ENCODE data around the gene SUV39H2.
"Not testable (repeated sequence)": the region's sequence is repeated elsewhere in the genome, so short reads cannot be mapped to it uniquely, and the experiment has no call there.

Gene SUV39H2

GRCh38 chr10:14926061-14926470 is 47.4 kb downstream of the SUV39H2 start:
- H3K4me3 ChIP-seq (ENCODE audit: low read length) = no peak overlapping the region; the same call in 1 of the 2 replicates
- H3K79me2 ChIP-seq (ENCODE audit: low read length) = no peaks in the 10 kb centered on the region
- H3K36me3 ChIP-seq (replicated peaks; ENCODE audit: low read depth, low read length) = peaks cover 38% of the 10 kb centered on the region
- H3K4me1 ChIP-seq (ENCODE audit: low read length) = peaks cover 24% of the 10 kb centered on the region
- no peaks in the 10 kb centered on the region for H3K27me3 ChIP-seq (ENCODE audit: low read depth, low read length)
- TF ChIP-seq, protein P1, sequence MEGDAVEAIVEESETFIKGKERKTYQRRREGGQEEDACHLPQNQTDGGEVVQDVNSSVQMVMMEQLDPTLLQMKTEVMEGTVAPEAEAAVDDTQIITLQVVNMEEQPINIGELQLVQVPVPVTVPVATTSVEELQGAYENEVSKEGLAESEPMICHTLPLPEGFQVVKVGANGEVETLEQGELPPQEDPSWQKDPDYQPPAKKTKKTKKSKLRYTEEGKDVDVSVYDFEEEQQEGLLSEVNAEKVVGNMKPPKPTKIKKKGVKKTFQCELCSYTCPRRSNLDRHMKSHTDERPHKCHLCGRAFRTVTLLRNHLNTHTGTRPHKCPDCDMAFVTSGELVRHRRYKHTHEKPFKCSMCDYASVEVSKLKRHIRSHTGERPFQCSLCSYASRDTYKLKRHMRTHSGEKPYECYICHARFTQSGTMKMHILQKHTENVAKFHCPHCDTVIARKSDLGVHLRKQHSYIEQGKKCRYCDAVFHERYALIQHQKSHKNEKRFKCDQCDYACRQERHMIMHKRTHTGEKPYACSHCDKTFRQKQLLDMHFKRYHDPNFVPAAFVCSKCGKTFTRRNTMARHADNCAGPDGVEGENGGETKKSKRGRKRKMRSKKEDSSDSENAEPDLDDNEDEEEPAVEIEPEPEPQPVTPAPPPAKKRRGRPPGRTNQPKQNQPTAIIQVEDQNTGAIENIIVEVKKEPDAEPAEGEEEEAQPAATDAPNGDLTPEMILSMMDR (IDR thresholded peaks at IDR 0.05; ENCODE audit: low read depth, low read length) = no peak
- TF ChIP-seq EZH2phosphoT487 (IDR thresholded peaks at IDR 0.05; ENCODE audit: low read depth) = no peak
- no peak overlapping the region for H2AFZ ChIP-seq (ENCODE audit: low read depth, low read length)
- H3K9ac ChIP-seq (ENCODE audit: low read length) = no peak overlapping the region
- 0 out of 2 replicates have a peak, but pooled peaks cover 3% of the 10 kb centered on the region for H4K20me1 ChIP-seq (ENCODE audit: insufficient read depth, low read length)
- peak overlapping the region; percentile 79 for H3K4me2 ChIP-seq (ENCODE audit: low read length)
- H3K9me3 ChIP-seq (ENCODE audit: insufficient read depth, low read length) = no peaks in the 10 kb centered on the region
- peak overlapping the region; percentile 83 for H3K27ac ChIP-seq (ENCODE audit: low read length)

GRCh38 chr10:14926722-14927416 is 48.2 kb downstream of the SUV39H2 start:
- peaks cover 35% of the 10 kb centered on the region for H3K36me3 ChIP-seq (replicated peaks; ENCODE audit: low read depth, low read length)
- peak overlapping the region; percentile 60 for H3K4me3 ChIP-seq (ENCODE audit: low read length)
- no peaks in the 10 kb centered on the region for H3K9me3 ChIP-seq (ENCODE audit: insufficient read depth, low read length)
- peak overlapping the region; percentile 4; the same call in 1 of the 2 replicates for H3K9ac ChIP-seq (ENCODE audit: low read length)
- 0 out of 2 replicates have a peak, but pooled peaks cover 3% of the 10 kb centered on the region for H4K20me1 ChIP-seq (ENCODE audit: insufficient read depth, low read length)
- peaks cover 24% of the 10 kb centered on the region for H3K4me1 ChIP-seq (ENCODE audit: low read length)
- H3K27me3 ChIP-seq (ENCODE audit: low read depth, low read length) = no peaks in the 10 kb centered on the region
- no peak overlapping the region for H2AFZ ChIP-seq (ENCODE audit: low read depth, low read length)
- H3K79me2 ChIP-seq (ENCODE audit: low read length) = no peaks in the 10 kb centered on the region
- H3K4me2 ChIP-seq (ENCODE audit: low read length) = peak overlapping the region; percentile 79
- peak overlapping the region; percentile 83 for H3K27ac ChIP-seq (ENCODE audit: low read length)
- TF ChIP-seq, protein P1 (IDR thresholded peaks at IDR 0.05; ENCODE audit: low read depth, low read length) = no peak
- no peak for TF ChIP-seq EZH2phosphoT487 (IDR thresholded peaks at IDR 0.05; ENCODE audit: low read depth)

DNA sequence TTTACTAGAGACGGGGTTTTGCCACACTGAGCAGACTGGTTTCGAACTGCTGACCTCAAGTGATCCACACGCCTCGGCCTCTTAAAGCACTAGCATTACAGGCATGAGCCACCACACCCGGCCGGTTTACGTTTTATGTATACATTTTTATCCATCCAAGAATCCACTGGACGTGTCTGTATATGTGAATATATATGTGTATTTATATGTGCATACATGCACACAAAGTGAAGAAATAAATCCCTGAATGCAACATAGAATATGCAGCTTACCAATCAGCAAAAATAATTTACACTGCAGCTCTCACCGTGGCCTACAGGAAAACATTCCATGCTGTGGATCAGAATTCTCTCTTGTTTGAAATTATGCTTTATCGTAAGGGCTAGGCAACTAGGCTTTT is 51.9 kb downstream of the SUV39H2 start:
- Histone ChIP-seq H3K9me3 (ENCODE audit: insufficient read depth, low read length) (no peaks in the 10 kb centered on the region), H3K4me1 (ENCODE audit: low read length) (peaks cover 22% of the 10 kb centered on the region), H3K9ac (ENCODE audit: low read length) (no peak overlapping the region), H3K4me3 (ENCODE audit: low read length) (no peak overlapping the region), H3K36me3 (replicated peaks; ENCODE audit: low read depth, low read length) (peaks cover 16% of the 10 kb centered on the region), H3K79me2 (ENCODE audit: low read length) (no peaks in the 10 kb centered on the region), H3K4me2 (ENCODE audit: low read length) (no peak overlapping the region), H3K27ac (ENCODE audit: low read length) (no peak overlapping the region), H3K27me3 (ENCODE audit: low read depth, low read length) (no peaks in the 10 kb centered on the region), H2AFZ (ENCODE audit: low read depth, low read length) (no peak overlapping the region), H4K20me1 (ENCODE audit: insufficient read depth, low read length) (0 out of 2 replicates have a peak, but pooled peaks cover 3% of the 10 kb centered on the region)
- no peak for TF ChIP-seq EZH2phosphoT487 (IDR thresholded peaks at IDR 0.05; ENCODE audit: low read depth)
- TF ChIP-seq, protein P1 (IDR thresholded peaks at IDR 0.05; ENCODE audit: low read depth, low read length) = no peak

DNA sequence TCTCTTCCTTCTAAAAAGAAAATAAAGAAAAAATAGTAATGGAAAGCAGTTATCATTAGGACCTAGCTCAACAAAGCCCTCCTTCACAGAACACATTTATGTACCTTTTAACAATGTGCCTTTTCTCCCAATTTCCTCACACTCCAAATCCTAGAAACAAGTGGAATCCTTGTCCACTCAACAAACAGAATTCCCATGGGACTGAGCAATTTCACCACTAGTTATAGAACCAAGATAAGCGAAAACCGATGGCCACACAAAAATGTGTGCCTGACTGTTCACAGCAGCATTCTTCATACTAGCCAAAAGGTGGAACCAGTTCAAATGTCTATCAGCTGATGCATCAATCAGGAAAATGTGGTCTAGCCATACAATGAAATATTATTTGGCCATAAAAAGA is 57.9 kb downstream of the SUV39H2 start:
- Histone ChIP-seq H3K4me1 (ENCODE audit: low read length) (peaks cover 5% of the 10 kb centered on the region), H3K4me3 (ENCODE audit: low read length) (no peak overlapping the region), H3K79me2 (ENCODE audit: low read length) (no peaks in the 10 kb centered on the region), H3K27me3 (ENCODE audit: low read depth, low read length) (no peaks in the 10 kb centered on the region), H3K4me2 (ENCODE audit: low read length) (no peak overlapping the region), H2AFZ (ENCODE audit: low read depth, low read length) (no peak overlapping the region), H3K9me3 (ENCODE audit: insufficient read depth, low read length) (no peaks in the 10 kb centered on the region), H4K20me1 (ENCODE audit: insufficient read depth, low read length) (no peaks in the 10 kb centered on the region), H3K27ac (ENCODE audit: low read length) (no peak overlapping the region), H3K9ac (ENCODE audit: low read length) (no peak overlapping the region), H3K36me3 (replicated peaks; ENCODE audit: low read depth, low read length) (peaks cover 3% of the 10 kb centered on the region)
- TF ChIP-seq, protein P1 (IDR thresholded peaks at IDR 0.05; ENCODE audit: low read depth, low read length) = no peak
- no peak for TF ChIP-seq EZH2phosphoT487 (IDR thresholded peaks at IDR 0.05; ENCODE audit: low read depth)

DNA sequence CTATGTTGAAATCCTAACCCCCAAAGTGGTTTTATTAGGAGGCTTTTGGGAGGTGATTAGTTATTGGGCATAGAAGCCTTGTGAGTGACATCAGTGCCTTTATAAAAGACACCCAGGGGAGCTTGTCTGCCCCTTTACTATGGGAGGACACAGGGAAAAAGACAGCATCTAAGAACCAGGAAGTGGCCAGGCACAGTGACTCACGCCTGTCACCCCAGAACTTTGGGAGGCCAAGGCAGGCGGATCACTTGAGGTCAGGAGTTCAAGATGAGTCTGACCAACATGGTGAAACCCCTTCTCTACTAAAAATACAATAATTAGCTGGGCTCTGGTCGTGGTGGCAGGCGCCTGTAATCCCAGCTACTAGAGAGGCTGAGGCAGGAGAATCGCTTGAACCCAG is 60.3 kb downstream of the SUV39H2 start:
- not testable (repeated sequence) for H3K9ac ChIP-seq (ENCODE audit: low read length); H3K4me3 ChIP-seq (ENCODE audit: low read length); H2AFZ ChIP-seq (ENCODE audit: low read depth, low read length); H3K36me3 ChIP-seq (replicated peaks; ENCODE audit: low read depth, low read length); H3K79me2 ChIP-seq (ENCODE audit: low read length); H3K27ac ChIP-seq (ENCODE audit: low read length); H3K27me3 ChIP-seq (ENCODE audit: low read depth, low read length); H3K4me2 ChIP-seq (ENCODE audit: low read length); H4K20me1 ChIP-seq (ENCODE audit: insufficient read depth, low read length); H3K9me3 ChIP-seq (ENCODE audit: insufficient read depth, low read length)
- peaks cover 18% of the 10 kb centered on the region for H3K4me1 ChIP-seq (ENCODE audit: low read length)

DNA sequence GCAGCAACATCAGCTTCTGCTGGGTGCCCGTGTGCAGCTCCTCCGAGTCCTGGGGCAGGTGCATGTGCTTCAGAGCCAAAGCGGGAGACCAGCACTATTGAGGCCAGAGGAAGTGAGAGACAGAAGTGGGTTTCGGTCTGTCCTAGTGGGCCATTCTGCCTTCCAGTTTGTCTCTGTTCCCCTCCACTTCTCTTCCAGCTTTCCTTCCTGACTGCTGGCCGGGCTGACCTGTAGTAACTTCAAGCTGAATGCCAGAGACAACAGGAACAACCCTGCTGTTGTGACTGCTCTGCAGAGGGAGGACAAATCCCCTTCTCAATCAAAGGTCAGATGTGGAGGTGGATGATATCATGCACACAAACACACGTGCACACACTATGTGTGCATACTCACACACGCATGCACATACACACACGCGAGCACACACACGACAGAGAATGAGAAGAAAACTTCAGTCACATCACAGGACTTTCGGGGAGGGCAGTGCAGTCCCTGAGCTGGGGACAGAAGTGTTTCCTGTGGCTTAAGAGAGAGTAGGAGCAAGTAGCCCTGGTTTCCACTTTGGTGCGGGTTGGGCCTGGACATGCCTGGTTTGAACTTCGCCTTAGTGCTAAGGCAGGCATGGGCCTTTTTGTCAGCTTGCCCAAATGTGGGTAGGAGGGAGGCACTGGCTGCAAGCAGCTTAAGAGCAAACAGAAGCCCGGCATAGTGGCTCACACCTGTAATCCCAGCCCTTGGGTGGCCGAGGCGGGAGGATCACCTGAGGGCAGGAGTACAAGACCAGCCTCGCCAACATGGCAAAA is 63.7 kb downstream of the SUV39H2 start:
- H3K9ac ChIP-seq (ENCODE audit: low read length); H3K79me2 ChIP-seq (ENCODE audit: low read length); H3K27ac ChIP-seq (ENCODE audit: low read length); H3K27me3 ChIP-seq (ENCODE audit: low read depth, low read length); H4K20me1 ChIP-seq (ENCODE audit: insufficient read depth, low read length); H3K36me3 ChIP-seq (replicated peaks; ENCODE audit: low read depth, low read length); H2AFZ ChIP-seq (ENCODE audit: low read depth, low read length); H3K4me3 ChIP-seq (ENCODE audit: low read length); H3K9me3 ChIP-seq (ENCODE audit: insufficient read depth, low read length): not testable (repeated sequence)
- H3K4me1 ChIP-seq (ENCODE audit: low read length) = peaks cover 18% of the 10 kb centered on the region
- H3K4me2 ChIP-seq (ENCODE audit: low read length) = peak overlapping the region; percentile 53; the same call in 1 of the 2 replicates
